Amygdala (tissue), 56 donors: Measurements from ENCODE around the gene UMODL1.
A peak's percentile ranks its signal among the peaks of the same experiment; 100 is the strongest.

Source experiments
- DNase-seq, 56 donors: peaks; one replicate each; lab custom pipeline; 2025; lab: John Stamatoyannopoulos, UW

UMODL1 gene

GRCh38 chr21:42144679-42145568 is 73.8 kb downstream of the UMODL1 start:
- DNase-seq, result no peak

GRCh38 chr21:42145569-42146272 is 74.6 kb downstream of the UMODL1 start:
- peak in 47 of 56 donors; percentile 11 to 74 (median 47) for DNase-seq

GRCh38 chr21:42146273-42146805 is 75.2 kb downstream of the UMODL1 start:
- DNase-seq, result no peak

- DNase-seq, result no peak
These were observed 75.7 kb downstream of the UMODL1 start for GRCh38 chr21:42146821-42147220.

GRCh38 chr21:42147386-42148020 is 76.4 kb downstream of the UMODL1 start:
- no peak for DNase-seq

GRCh38 chr21:42148097-42148496 is 77.0 kb downstream of the UMODL1 start:
- no peak for DNase-seq

- no peak for DNase-seq
These were observed 77.5 kb downstream of the UMODL1 start for GRCh38 chr21:42148584-42148983.

- no peak for DNase-seq
These were observed 78.7 kb downstream of the UMODL1 start for GRCh38 chr21:42149656-42150473.

- no peak for DNase-seq
These were observed 79.5 kb downstream of the UMODL1 start for GRCh38 chr21:42150474-42151085.

- no peak for DNase-seq
These were observed 80.2 kb downstream of the UMODL1 start for GRCh38 chr21:42151148-42151947.

- DNase-seq, result no peak
These were observed 80.8 kb downstream of the UMODL1 start for GRCh38 chr21:42151948-42152220.

- DNase-seq, result no peak
These were observed 82.0 kb downstream of the UMODL1 start for GRCh38 chr21:42153046-42153686.

- DNase-seq, result no peak
These were observed 82.6 kb downstream of the UMODL1 start for GRCh38 chr21:42153746-42154145.

GRCh38 chr21:42154237-42155044 is 83.3 kb downstream of the UMODL1 start:
- no peak for DNase-seq

GRCh38 chr21:42155045-42155855 is 84.1 kb downstream of the UMODL1 start:
- no peak for DNase-seq

- peak in 54 of 56 donors; percentile 38 to 97 (median 86) for DNase-seq
These were observed 85.8 kb downstream of the UMODL1 start for GRCh38 chr21:42156690-42157605.
